Ovary (tissue), 9 donors: ENCODE data around the gene AGAP2. TPM values are rescaled to one million over a fixed set of nuclear protein-coding genes. Genes with fewer than 3 reads are reported as not detected.

Experiments used
- DNase-seq, 5 donors: peaks; one replicate each; pipeline ENCODE4 v3.0.0-alpha.2; 2019 to 2020
- H3K27ac ChIP-seq, 2 donors: fragments of 200-600 bp; one replicate each; pipeline versions ENCODE4 v1.5.1 to v1.8.0; 2019 to 2022
- H3K27me3 ChIP-seq: fragments of 200-600 bp; one replicate; pipeline ENCODE4 v1.8.0; 2022
- H3K36me3 ChIP-seq: fragments of 200-600 bp; sonication (generic); one replicate; pipeline ENCODE4 v1.5.1; 2019
- H3K4me1 ChIP-seq: one replicate; pipeline ENCODE4 v1.8.1; 2013; ENCODE audit warnings: mild to moderate bottlenecking, moderate library complexity; ENCODE audit not compliant: insufficient read depth
- H3K4me3 ChIP-seq: fragments of 200-600 bp; sonication (generic); one replicate; pipeline ENCODE4 v1.5.1; 2017
- H3K9me3 ChIP-seq, 2 donors: fragments of 200-600 bp in 1 of 2; sonication (generic) in 1 of 2; one replicate each; pipeline versions ENCODE4 v1.5.1 to v1.8.1; 2013 to 2019; ENCODE audit warnings: mild to moderate bottlenecking in 1 of 2, moderate library complexity in 1 of 2
- EP300 ChIP-seq: sonication (generic); formaldehyde crosslinking; IDR thresholded peaks from one replicate; pipeline ENCODE4 v1.6.1; 2017; ENCODE audit warnings: antibody characterized with exemption
- POLR2A ChIP-seq: fragments of 450-650 bp; IDR thresholded peaks from one replicate; pipeline ENCODE4 v1.6.1; 2017; ENCODE audit warnings: antibody characterized with exemption, mild to moderate bottlenecking, moderate library complexity
- WGBS, 3 donors: extraction: QIAGEN DNeasy Blood & Tissue Kit in 1 of 3; methylation state at CpG; one replicate each; pipeline versions ENCODE4 v1.1.5 to v1.1.7; 2013 to 2017; 5-methylcytosine and 5-hydroxymethylcytosine counted together
- intact Hi-C, 4 donors: fragments of 100-400 bp; cut with DNase I; formaldehyde crosslinking; loops; one replicate each; pipeline versions ENCODE4 v1.11.0 to v1.15.1; 2022 to 2023
- polyA plus RNA-seq, 2 donors: library from polyadenylated mRNA; stranded (reverse); fragments of 200-250 nt in 1 of 2; fragments of 350-450 nt in 1 of 2; fragmentation: Illumina TruSeq in 1 of 2; extraction: RNeasy Lipid Tissue Mini Kit (QIAGEN cat#74804) in 1 of 2; gene quantifications; one replicate each; pipeline ENCODE4 v1.2.3, GENCODE V29; 2013 to 2014
- total RNA-seq, 7 donors: library from RNA; depleted of rRNA in 2 of 7; stranded (reverse); fragments of >200 nt in 2 of 7; fragmentation: NEBNext Ultra II Directional in 3 of 7; extraction: Animal tissue kit (Norgen Biotek cat#: 25700) in 3 of 7; gene quantifications; one replicate each; pipeline versions ENCODE4 v1.1.0 to v1.2.4, GENCODE V29; 2016 to 2023
- TF ChIP-seq, protein P1 (sequence below), 3 donors: fragments of 450-650 bp in 2 of 3; fragments of 200-600 bp in 1 of 3; IDR thresholded peaks; one replicate each; pipeline versions ENCODE4 v1.5.1 to v1.8.0; 2016 to 2022; ENCODE audit warnings: antibody characterized with exemption in 3 of 3, mild to moderate bottlenecking in 1 of 3
- donor health status: DM: no; HTN: no; CAD: no; lungs with moderate emphysema.
- donor health status: DM: no; HTN: no; CAD: no.
- donor health status: Bipolar disorder and iron deficiency.
- donor health status: DM: yes; HTN: yes; CAD: no.
- donor health status: DM: no; HTN: no; CAD: no.
- donor health status: DM: yes; HTN: yes; CAD: no.

The AGAP2 gene
- total and polyA plus RNA-seq, 9 donors, result 0.33 to 1.3 (median 0.60) TPM

DNA sequence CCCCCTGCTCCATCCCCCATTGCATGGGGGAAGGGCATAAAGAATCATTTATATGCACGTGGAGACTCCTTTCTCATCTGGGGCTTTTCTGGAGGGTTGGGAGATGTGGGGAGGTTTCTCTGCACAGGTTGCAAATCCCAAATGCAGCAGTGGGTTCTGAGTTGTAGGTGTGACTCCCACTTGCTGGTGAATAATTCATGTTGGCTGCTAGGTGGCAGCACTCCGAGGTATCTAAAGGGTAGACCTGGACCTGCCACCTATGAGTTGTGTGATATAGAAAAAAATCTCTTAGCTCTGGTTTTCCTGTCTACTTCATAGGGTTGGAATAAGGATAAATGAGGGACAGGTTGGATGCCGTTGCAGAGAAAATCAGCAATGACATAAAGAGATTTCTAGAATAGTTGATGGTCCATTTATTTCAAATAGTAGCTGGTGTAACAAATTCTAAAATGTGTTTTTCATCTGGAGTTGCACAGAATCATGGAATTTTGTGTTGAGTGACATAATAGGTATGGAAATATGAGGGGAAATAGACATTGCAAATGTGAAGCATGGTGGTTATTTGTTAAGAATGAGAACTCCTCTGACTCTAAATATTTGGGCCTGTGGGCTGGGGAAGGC, 20.9 kb upstream of the AGAP2 start:
- intact Hi-C loops, result no loop called here
- Histone ChIP-seq H3K27me3 (no peaks in the 10 kb centered on the region), H3K4me3 (no peak overlapping the region), H3K9me3 (peaks cover 0 to 10% of the 10 kb centered on the region in 2 donors), H3K36me3 (no peaks in the 10 kb centered on the region), H3K27ac (no peak overlapping the region), H3K4me1 (peaks cover 6% of the 10 kb centered on the region)
- TF ChIP-seq, protein P1, sequence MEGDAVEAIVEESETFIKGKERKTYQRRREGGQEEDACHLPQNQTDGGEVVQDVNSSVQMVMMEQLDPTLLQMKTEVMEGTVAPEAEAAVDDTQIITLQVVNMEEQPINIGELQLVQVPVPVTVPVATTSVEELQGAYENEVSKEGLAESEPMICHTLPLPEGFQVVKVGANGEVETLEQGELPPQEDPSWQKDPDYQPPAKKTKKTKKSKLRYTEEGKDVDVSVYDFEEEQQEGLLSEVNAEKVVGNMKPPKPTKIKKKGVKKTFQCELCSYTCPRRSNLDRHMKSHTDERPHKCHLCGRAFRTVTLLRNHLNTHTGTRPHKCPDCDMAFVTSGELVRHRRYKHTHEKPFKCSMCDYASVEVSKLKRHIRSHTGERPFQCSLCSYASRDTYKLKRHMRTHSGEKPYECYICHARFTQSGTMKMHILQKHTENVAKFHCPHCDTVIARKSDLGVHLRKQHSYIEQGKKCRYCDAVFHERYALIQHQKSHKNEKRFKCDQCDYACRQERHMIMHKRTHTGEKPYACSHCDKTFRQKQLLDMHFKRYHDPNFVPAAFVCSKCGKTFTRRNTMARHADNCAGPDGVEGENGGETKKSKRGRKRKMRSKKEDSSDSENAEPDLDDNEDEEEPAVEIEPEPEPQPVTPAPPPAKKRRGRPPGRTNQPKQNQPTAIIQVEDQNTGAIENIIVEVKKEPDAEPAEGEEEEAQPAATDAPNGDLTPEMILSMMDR (IDR thresholded peaks at IDR 0.05), result no peak
- TF ChIP-seq EP300, result no peak
- TF ChIP-seq POLR2A, result no peak
- DNase-seq, result no peak
- 44 to 47% (median 46%) methylated on average over 3 of the region's 3 CpGs for WGBS, 3 donors

DNA sequence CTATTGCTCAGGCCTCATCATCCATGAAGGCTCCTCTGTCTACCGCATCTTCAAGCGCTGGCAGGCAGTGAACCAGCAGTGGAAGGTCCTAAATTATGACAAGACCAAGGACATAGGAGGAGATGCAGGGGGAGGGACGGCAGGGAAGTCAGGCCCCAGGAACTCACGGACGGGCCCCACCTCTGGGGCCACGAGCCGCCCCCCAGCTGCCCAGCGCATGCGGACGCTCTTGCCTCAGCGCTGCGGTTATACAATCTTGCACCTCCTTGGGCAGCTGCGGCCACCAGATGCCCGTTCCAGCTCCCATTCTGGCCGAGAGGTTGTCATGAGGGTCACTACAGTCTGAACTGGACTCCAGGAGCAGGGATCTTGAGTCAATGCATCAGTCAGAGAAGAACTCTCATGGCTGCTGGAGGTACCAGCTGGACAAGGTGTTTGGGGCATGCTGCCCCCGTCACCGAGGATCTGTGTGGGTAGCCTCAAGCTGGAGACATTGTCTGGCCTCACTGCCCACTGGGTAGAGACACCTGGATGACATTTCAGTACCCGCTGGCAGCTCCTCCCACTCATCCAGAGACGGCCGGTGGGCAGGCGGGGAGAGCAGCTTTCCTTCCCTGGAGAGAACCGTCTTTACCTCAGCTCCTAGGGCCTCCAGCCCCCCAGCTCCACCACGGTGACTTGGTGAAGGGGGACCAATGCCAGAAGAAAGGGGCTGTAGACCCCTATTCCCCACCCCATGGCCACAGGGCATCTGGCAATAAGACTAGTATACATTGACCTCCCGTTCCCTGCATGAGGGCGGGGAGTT, 20.2 kb upstream of the AGAP2 start:
- H3K4me1 ChIP-seq, result peaks cover 6% of the 10 kb centered on the region
- 90 to 93% (median 92%) methylated on average over 23 to 25 of the region's 25 CpGs for WGBS, 3 donors
- no peak overlapping the region for H3K27ac ChIP-seq
- H3K9me3 ChIP-seq, result peaks cover 0 to 10% of the 10 kb centered on the region in 2 donors
- H3K36me3 ChIP-seq, result no peaks in the 10 kb centered on the region
- TF ChIP-seq, protein P1 (IDR thresholded peaks at IDR 0.05), result no peak
- TF ChIP-seq POLR2A (no peak), EP300 (no peak)
- H3K27me3 ChIP-seq, result no peaks in the 10 kb centered on the region
- intact Hi-C loops, result no loop called here
- H3K4me3 ChIP-seq, result no peak overlapping the region
- DNase-seq, result no peak

DNA sequence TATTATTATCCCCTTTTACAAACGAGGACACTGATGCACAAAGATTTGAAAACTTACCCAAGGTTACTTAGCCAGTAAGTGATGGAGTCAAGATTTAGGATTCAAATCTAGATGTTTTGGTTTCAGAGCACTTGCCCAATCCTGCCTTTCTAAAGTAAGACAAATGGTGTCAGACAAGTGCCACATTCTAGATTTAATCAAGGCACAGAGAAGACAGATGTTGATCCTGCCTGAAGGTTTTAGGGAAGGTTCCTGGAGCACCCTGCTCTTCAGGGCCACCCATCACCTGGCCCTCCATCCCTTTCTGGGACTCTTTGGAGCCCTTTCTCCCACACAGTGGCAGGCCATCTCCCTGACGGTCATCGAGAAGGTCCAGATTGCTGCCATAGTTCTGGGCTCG, 19.2 kb upstream of the AGAP2 start:
- Histone ChIP-seq H3K4me1 (peaks cover 6% of the 10 kb centered on the region), H3K27me3 (no peaks in the 10 kb centered on the region), H3K27ac (no peak overlapping the region), H3K9me3 (peaks cover 0 to 10% of the 10 kb centered on the region in 2 donors), H3K4me3 (no peak overlapping the region), H3K36me3 (no peaks in the 10 kb centered on the region)
- TF ChIP-seq EP300 (no peak), POLR2A (no peak)
- TF ChIP-seq, protein P1 (IDR thresholded peaks at IDR 0.05), result no peak
- DNase-seq, result no peak
- intact Hi-C loops, result no loop called here
- WGBS, 3 donors, result 92 to 95% (median 94%) methylated on average over 4 of the region's 4 CpGs

DNA sequence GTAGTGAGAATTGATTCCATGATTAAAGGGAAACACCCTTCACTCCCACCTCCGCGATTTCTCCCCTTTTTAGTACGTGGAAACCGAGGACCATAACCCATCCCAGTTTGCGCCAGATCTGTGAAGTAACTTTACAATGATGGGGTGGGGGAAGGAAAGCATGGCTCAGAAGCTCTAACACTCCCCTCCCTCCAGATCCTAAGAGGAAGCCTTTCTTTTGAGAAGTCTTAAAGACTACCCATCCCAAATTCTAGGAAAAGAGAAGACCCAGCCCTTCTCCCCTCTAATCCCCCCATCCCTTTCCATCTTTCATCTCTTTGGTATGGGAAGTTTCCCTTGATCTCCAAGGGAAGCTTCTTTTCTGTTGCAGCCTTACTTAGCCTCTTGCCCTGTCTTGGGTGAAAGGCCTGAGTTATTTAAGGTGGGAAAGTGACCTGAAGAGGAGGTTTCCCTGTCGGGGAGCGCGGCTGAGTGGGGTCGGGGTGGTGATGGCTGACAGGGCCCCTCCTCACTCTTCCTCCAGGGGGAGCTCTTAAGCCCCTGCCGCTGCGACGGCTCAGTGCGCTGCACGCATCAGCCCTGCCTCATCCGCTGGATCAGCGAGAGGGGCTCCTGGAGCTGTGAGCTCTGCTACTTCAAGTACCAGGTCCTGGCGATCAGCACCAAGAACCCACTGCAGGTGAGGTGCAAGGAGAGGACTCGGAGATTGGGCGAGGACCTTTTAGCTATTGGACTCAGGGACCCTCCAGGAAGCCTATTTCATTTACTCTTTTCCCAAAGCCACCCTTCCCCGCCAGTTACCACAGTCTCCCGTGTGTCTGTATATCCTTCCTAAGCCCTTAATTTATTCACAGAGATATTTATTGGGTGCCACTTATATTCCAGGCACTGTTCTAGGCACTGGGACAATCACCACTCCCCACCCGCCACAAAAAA, 18.1 kb upstream of the AGAP2 start:
- TF ChIP-seq EP300 (no peak), POLR2A (no peak)
- TF ChIP-seq, protein P1 (IDR thresholded peaks at IDR 0.05), result no peak
- Histone ChIP-seq H3K9me3 (peaks cover 0 to 10% of the 10 kb centered on the region in 2 donors), H3K27me3 (no peaks in the 10 kb centered on the region), H3K4me1 (peaks cover 6% of the 10 kb centered on the region), H3K27ac (no peak overlapping the region), H3K36me3 (no peaks in the 10 kb centered on the region), H3K4me3 (peak overlapping the region; percentile 69)
- intact Hi-C loops, result no loop called here
- DNase-seq, result no peak
- 76 to 81% (median 77%) methylated on average over 22 of the region's 22 CpGs for WGBS, 3 donors
